Osteocyte (in vitro differentiated cells): ENCODE data around the gene ERO1B. TPM values are rescaled to one million over a fixed set of nuclear protein-coding genes. Genes with fewer than 3 reads are reported as not detected.

ENCODE experiments used
- DNase-seq: peaks from one replicate; pipeline ENCODE4 v3.0.0; 2021; ENCODE audit warnings: mixed read lengths; ENCODE audit not compliant: unreplicated experiment; ENCODE audit errors: extremely low spot score
- H3K27ac Mint-ChIP-seq: one replicate; pipeline ENCODE4 v1.8.0; 2021; ENCODE audit warnings: mild to moderate bottlenecking, mixed read lengths; ENCODE audit not compliant: unreplicated experiment
- H3K27me3 Mint-ChIP-seq: one replicate; pipeline ENCODE4 v1.8.0; 2021; ENCODE audit warnings: mixed read lengths; ENCODE audit not compliant: unreplicated experiment
- H3K36me3 Mint-ChIP-seq: one replicate; pipeline ENCODE4 v1.8.0; 2021; ENCODE audit warnings: mixed read lengths; ENCODE audit not compliant: unreplicated experiment
- H3K4me1 Mint-ChIP-seq: one replicate; pipeline ENCODE4 v1.8.0; 2021; ENCODE audit warnings: mixed read lengths; ENCODE audit not compliant: unreplicated experiment
- H3K4me3 Mint-ChIP-seq: one replicate; pipeline ENCODE4 v1.8.0; 2021; ENCODE audit warnings: mild to moderate bottlenecking, moderate library complexity, mixed read lengths; ENCODE audit not compliant: unreplicated experiment
- H3K9me3 Mint-ChIP-seq: one replicate; pipeline ENCODE4 v1.8.0; 2021; ENCODE audit warnings: mixed read lengths; ENCODE audit not compliant: unreplicated experiment
- total RNA-seq: library from RNA; stranded (reverse); gene quantifications from 2 replicates; pipeline ENCODE4 v1.2.1, GENCODE V29; 2021
- TF ChIP-seq, protein P1 (sequence below): fragments of 200-600 bp; sonication (generic); IDR thresholded peaks from 2 replicates; pipeline ENCODE4 v1.5.0; 2021; ENCODE audit warnings: antibody characterized with exemption, mild to moderate bottlenecking, moderate library complexity

Gene ERO1B
- total RNA-seq, 1 donor from 2014 or later, result 4.8 TPM

DNA sequence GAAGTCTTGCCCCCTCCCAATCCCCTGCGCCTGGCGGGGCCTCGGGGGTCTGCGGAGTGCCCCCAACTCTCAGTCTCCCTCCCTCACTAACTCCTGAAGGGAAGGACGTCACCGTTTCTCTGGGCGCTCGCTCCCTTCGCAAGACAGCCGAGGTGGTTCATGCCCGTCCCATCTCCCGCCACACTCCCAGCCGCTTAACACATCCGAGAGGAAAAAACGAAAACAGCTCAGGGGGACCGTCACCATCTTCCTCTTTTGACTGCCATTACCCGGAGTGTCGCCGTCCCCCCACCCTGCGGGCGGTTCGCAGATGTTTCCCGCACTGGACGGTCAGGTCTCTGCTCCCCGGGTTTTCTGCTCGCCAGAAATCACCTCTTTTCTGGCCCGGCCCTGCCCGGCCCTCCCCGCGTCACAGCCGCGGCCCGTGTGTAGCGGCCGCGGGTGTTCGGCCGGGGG lies 532 bp downstream of the ERO1B start:
- DNase-seq, result no peak
- Mint-ChIP-seq H3K4me3 (peak overlapping the region; percentile 84), H3K9me3 (no peaks in the 10 kb centered on the region), H3K4me1 (peaks cover 10% of the 10 kb centered on the region), H3K36me3 (no peaks in the 10 kb centered on the region), H3K27me3 (peaks cover 35% of the 10 kb centered on the region), H3K27ac (peak overlapping the region; percentile 39)
- TF ChIP-seq, protein P1, sequence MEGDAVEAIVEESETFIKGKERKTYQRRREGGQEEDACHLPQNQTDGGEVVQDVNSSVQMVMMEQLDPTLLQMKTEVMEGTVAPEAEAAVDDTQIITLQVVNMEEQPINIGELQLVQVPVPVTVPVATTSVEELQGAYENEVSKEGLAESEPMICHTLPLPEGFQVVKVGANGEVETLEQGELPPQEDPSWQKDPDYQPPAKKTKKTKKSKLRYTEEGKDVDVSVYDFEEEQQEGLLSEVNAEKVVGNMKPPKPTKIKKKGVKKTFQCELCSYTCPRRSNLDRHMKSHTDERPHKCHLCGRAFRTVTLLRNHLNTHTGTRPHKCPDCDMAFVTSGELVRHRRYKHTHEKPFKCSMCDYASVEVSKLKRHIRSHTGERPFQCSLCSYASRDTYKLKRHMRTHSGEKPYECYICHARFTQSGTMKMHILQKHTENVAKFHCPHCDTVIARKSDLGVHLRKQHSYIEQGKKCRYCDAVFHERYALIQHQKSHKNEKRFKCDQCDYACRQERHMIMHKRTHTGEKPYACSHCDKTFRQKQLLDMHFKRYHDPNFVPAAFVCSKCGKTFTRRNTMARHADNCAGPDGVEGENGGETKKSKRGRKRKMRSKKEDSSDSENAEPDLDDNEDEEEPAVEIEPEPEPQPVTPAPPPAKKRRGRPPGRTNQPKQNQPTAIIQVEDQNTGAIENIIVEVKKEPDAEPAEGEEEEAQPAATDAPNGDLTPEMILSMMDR, result no peak

DNA sequence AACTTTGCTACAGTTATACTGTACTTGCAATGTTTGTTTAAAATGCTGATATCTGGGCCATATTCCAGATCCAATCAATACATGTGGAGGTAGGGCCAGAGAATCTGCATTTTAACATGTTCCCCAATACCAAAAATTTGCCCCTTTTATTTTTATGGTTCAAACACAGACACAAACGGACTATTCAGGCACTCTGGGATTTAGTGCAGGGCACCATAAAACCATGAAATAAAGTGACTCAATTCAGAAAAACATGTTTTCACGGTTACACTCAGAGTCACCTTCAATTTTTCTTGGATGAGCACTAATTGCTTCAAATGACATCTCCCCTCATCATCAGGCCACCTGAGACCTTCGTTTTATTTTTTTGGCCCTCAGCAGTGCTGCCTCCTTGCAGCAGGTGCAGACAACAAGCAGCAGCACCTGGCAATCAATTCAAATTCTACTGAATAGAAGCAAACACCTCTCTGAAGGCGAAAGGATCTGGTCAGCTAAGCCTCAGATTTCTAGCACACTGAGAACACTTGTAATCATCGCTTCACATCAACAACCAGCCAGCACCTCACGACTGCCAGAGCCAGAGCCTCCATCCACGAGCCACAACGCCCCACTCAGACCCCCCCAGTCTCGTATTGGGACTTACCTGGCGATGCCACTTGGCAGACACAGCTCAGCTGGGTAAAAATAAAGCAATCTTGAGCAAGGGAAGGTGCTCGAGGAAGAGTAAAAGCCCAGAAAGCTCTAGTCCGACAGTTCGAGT lies 1.1 kb downstream of the ERO1B start:
- Mint-ChIP-seq H3K27ac (peak overlapping the region; percentile 39), H3K27me3 (peaks cover 29% of the 10 kb centered on the region), H3K4me3 (peak overlapping the region; percentile 84), H3K36me3 (no peaks in the 10 kb centered on the region), H3K4me1 (peaks cover 10% of the 10 kb centered on the region), H3K9me3 (no peaks in the 10 kb centered on the region)
- DNase-seq, result no peak
- TF ChIP-seq, protein P1, result no peak

DNA sequence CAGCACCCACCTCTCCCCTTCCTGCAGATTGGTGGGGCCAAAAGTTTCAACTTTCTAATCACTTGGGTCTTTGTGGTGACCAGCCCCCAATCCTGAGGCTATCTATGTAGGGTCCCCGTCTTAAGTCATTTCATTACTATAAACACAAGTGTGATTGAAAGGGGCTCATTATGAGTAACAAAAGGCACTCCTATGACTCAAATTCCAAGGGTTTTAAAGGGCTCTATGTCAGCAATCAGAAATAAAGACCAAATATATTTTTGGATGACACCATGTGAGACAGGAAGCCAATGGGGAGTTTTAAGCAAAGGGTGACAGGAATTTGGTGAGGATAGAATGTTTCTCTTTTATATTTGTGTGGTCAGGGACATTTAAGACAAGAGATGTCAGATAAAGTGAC lies 6.2 kb downstream of the ERO1B start:
- DNase-seq, result no peak
- Mint-ChIP-seq H3K36me3 (no peaks in the 10 kb centered on the region), H3K9me3 (no peaks in the 10 kb centered on the region), H3K4me1 (peaks cover under 1% of the 10 kb centered on the region), H3K27me3 (peaks cover 7% of the 10 kb centered on the region), H3K4me3 (no peak overlapping the region), H3K27ac (no peak overlapping the region)
- TF ChIP-seq, protein P1, result no peak

DNA sequence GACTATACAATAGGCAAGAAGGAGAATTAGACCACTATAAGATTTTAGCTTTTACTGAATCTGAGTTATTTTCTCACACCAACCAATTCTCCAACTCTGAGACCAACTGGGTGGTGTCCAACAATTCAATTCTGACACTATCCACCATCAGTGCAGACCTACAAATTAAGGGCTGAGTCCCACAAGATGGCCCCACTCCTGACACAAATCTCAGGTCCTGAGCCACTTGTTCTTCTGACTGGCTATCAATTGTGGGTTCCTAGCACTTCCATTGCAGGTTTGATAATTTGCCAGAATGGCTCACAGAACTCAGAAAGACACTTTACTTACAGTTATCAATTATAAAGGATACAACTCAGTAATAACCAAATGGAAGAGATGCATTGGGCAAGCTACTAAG lies 6.7 kb downstream of the ERO1B start:
- no peak overlapping the region for H3K4me3 Mint-ChIP-seq
- H3K4me1 Mint-ChIP-seq, result no peaks in the 10 kb centered on the region
- H3K36me3 Mint-ChIP-seq, result no peaks in the 10 kb centered on the region
- peaks cover 8% of the 10 kb centered on the region for H3K27me3 Mint-ChIP-seq
- no peaks in the 10 kb centered on the region for H3K9me3 Mint-ChIP-seq
- DNase-seq, result no peak
- no peak overlapping the region for H3K27ac Mint-ChIP-seq
- TF ChIP-seq, protein P1, result no peak

DNA sequence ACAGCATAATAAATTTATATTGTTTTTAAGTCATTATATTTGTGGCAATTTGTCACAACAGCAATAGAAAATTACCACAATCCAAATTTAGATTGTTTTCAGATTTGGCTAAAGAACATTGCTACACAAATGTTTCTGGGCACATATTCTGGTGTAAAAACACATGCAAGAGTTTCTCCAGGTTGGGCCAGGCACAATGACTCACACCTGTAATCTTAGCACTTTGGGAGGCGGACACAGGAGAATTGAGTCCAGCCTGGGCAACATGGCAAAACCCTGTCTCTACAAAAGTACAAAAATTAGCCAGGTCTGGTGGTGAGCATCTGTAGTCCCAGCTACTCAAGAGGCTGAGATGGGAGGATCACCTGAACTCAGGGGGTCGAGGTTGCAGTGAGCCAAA lies 8.4 kb downstream of the ERO1B start:
- TF ChIP-seq, protein P1, result no peak
- Mint-ChIP-seq H3K27me3 (peaks cover 6% of the 10 kb centered on the region), H3K4me1 (no peaks in the 10 kb centered on the region), H3K36me3 (no peaks in the 10 kb centered on the region), H3K9me3 (no peaks in the 10 kb centered on the region), H3K27ac (no peak overlapping the region), H3K4me3 (no peak overlapping the region)
- no peak for DNase-seq
